GM23338 (cell line): ENCODE data around the gene ZNF778. TPM values are rescaled to one million over a fixed set of nuclear protein-coding genes. Genes with fewer than 3 reads are reported as not detected.

ENCODE experiments used
- ATAC-seq: fragments of 200-7000 bp; cut with Tn5 transposase; 3 replicates; pipeline ENCODE4 v1.9.1; 2020
- DNase-seq: peaks from one replicate; pipeline ENCODE4 v3.0.0-alpha.2; 2015; ENCODE audit warnings: low spot score
- H2AFZ ChIP-seq: fragments of 200-600 bp; sonication (generic); 2 replicates; pipeline ENCODE4 v1.8.0; 2016; ENCODE audit warnings: antibody characterized with exemption, mild to moderate bottlenecking, moderate library complexity
- H3F3A ChIP-seq: fragments of 200-600 bp; sonication (generic); replicated peaks from 2 replicates; pipeline ENCODE4 v1.8.0; 2017; ENCODE audit warnings: antibody characterized with exemption, mixed run types, low read depth
- H3K27ac ChIP-seq: fragments of 200-600 bp; sonication (generic); 2 replicates; pipeline ENCODE4 v1.6.1; 2016; ENCODE audit warnings: low read depth
- H3K27me3 ChIP-seq: fragments of 200-600 bp; sonication (generic); 2 replicates; pipeline ENCODE4 v1.8.0; 2016; ENCODE audit warnings: mild to moderate bottlenecking, mixed run types, moderate library complexity; ENCODE audit not compliant: insufficient read depth
- H3K36me3 ChIP-seq: fragments of 200-600 bp; sonication (generic); 2 replicates; pipeline ENCODE4 v1.8.0; 2016; ENCODE audit warnings: mild to moderate bottlenecking; ENCODE audit not compliant: insufficient read depth
- H3K4me1 ChIP-seq: fragments of 200-600 bp; sonication (generic); 2 replicates; pipeline ENCODE4 v1.8.0; 2016; ENCODE audit warnings: mild to moderate bottlenecking, moderate library complexity; ENCODE audit not compliant: insufficient read depth
- H3K4me2 ChIP-seq: fragments of 200-600 bp; sonication (generic); 2 replicates; pipeline ENCODE4 v1.7.1; 2017; ENCODE audit warnings: mixed run types
- H3K4me3 ChIP-seq: fragments of 200-600 bp; sonication (generic); 2 replicates; pipeline ENCODE4 v1.6.1; 2016; ENCODE audit warnings: mixed run types
- H3K79me2 ChIP-seq: fragments of 200-600 bp; sonication (generic); replicated peaks from 2 replicates; pipeline ENCODE4 v1.8.0; 2017; ENCODE audit warnings: mild to moderate bottlenecking; ENCODE audit not compliant: insufficient read depth
- H3K9me2 ChIP-seq: fragments of 200-600 bp; sonication (generic); 2 replicates; pipeline ENCODE4 v1.8.0; 2017; ENCODE audit not compliant: insufficient read depth
- H4K20me1 ChIP-seq: fragments of 200-600 bp; sonication (generic); replicated peaks from 2 replicates; pipeline ENCODE4 v1.8.0; 2017; ENCODE audit warnings: mild to moderate bottlenecking; ENCODE audit not compliant: insufficient read depth
- H3K27ac Mint-ChIP-seq: 2 replicates; pipeline ENCODE4 v1.8.0; 2020; ENCODE audit warnings: inconsistent platforms, mild to moderate bottlenecking, moderate library complexity, mixed read lengths
- H3K27me3 Mint-ChIP-seq: 3 replicates; pipeline ENCODE4 v1.8.0; 2022; ENCODE audit warnings: low read depth, mild to moderate bottlenecking, moderate library complexity, mixed read lengths, inconsistent platforms; ENCODE audit not compliant: insufficient read depth, poor library complexity
- H3K36me3 Mint-ChIP-seq: 3 replicates; pipeline ENCODE4 v1.8.0; 2021; ENCODE audit warnings: low read depth, mild to moderate bottlenecking, inconsistent platforms, moderate library complexity, mixed read lengths
- H3K4me1 Mint-ChIP-seq: 3 replicates; pipeline ENCODE4 v1.8.0; 2020; ENCODE audit warnings: mild to moderate bottlenecking, inconsistent platforms, mixed read lengths
- H3K4me3 Mint-ChIP-seq: 3 replicates; pipeline ENCODE4 v1.8.0; 2021; ENCODE audit warnings: moderate library complexity, mild to moderate bottlenecking, inconsistent platforms, mixed read lengths
- H3K9me3 Mint-ChIP-seq: 3 replicates; pipeline ENCODE4 v1.8.0; 2020; ENCODE audit warnings: moderate library complexity, mild to moderate bottlenecking, inconsistent platforms, mixed read lengths
- CREB1 ChIP-seq: fragments of 250-450 bp; sonication (Bioruptor Pico); IDR thresholded peaks from 2 replicates; pipeline ENCODE4 v1.5.0; 2020; ENCODE audit warnings: low read depth, mild to moderate bottlenecking, moderate library complexity
- CTCF ChIP-seq, 2 experiments: fragments of 200-600 bp in 1 of 2; sonication (generic) in 1 of 2; conservative IDR thresholded peaks; 2 replicates each; pipeline versions ENCODE4 v1.5.1 to v1.6.1; 2016 to 2017; ENCODE audit warnings: antibody characterized with exemption in 2 of 2, low read depth in 2 of 2, mild to moderate bottlenecking in 2 of 2, moderate library complexity in 1 of 2
- ETS1 ChIP-seq: IDR thresholded peaks from 2 replicates; pipeline ENCODE4 v1.6.1; 2016; ENCODE audit warnings: antibody characterized with exemption
- EZH2phosphoT487 ChIP-seq: fragments of 200-600 bp; sonication (generic); IDR thresholded peaks from one replicate; pipeline ENCODE4 v1.8.1; 2018; ENCODE audit warnings: antibody characterized with exemption; ENCODE audit not compliant: unreplicated experiment
- POLR2AphosphoS5 ChIP-seq: IDR thresholded peaks from 2 replicates; pipeline ENCODE4 v1.6.1; 2016; ENCODE audit warnings: antibody characterized with exemption, low read depth
- ZNF462 ChIP-seq: fragments of 250-450 bp; sonication (Bioruptor Pico); IDR thresholded peaks from 2 replicates; pipeline ENCODE4 v1.5.0; 2020; ENCODE audit warnings: mild to moderate bottlenecking, moderate library complexity
- polyA plus RNA-seq: library from polyadenylated mRNA; unstranded; fragments of >200 nt; fragmentation: Nextera tagmentation; extraction: Ambion mirVana; gene quantifications from 2 replicates; pipeline ENCODE4 v1.2.1, GENCODE V29; 2016
- total RNA-seq: library from RNA; depleted of rRNA; stranded (reverse); fragments of >200 nt; shearing (Covaris generic); gene quantifications from 2 replicates; pipeline ENCODE4 v1.2.3, GENCODE V29; 2014
- TF ChIP-seq, protein P1 (sequence below): IDR thresholded peaks from one replicate; pipeline ENCODE4 v1.6.1; 2018; ENCODE audit warnings: antibody characterized with exemption; ENCODE audit not compliant: unreplicated experiment

ZNF778 gene
- total and polyA plus RNA-seq, 2 experiments from 2014 or later = 7.9 to 43.4 TPM

DNA sequence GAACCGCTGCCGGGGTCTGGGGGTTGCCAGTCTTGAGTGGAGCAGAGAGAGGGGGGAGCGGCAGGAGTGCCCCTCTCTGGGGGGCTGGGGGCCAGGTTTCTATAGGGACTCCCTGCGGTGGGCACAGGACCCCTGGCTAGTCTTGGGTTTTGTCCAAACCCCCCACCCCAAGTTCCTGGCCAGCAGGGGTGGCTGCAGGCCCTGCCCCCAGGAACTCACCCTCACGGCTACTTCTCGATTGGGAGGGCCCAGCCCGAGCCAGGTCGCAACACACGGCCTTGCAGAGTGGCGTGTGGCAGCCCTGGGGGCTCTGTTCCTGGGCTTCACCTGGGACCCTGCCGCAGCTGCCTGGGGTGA, 45.4 kb upstream of the ZNF778 start:
- DNase-seq (no peak), ATAC-seq (no peak)
- Histone ChIP-seq H3K27ac (no peak overlapping the region), H3K27me3 (no peaks in the 10 kb centered on the region), H3K36me3 (no peaks in the 10 kb centered on the region), H3K4me3 (peak overlapping the region; percentile 57), H2AFZ (no peak overlapping the region), H3F3A (no peaks in the 10 kb centered on the region), H3K4me1 (peaks cover 12% of the 10 kb centered on the region), H3K79me2 (no peaks in the 10 kb centered on the region), H4K20me1 (no peaks in the 10 kb centered on the region), H3K4me2 (peak overlapping the region; percentile 87; the same call in 1 of the 2 replicates), H3K9me2 (no peaks in the 10 kb centered on the region)
- H3K27ac Mint-ChIP-seq = no peak overlapping the region
- no peak overlapping the region for H3K4me3 Mint-ChIP-seq
- H3K27me3 Mint-ChIP-seq = peaks cover 13% of the 10 kb centered on the region
- H3K36me3 Mint-ChIP-seq = no peaks in the 10 kb centered on the region
- peaks cover 16% of the 10 kb centered on the region for H3K4me1 Mint-ChIP-seq
- no peaks in the 10 kb centered on the region for H3K9me3 Mint-ChIP-seq
- no peak for TF ChIP-seq POLR2AphosphoS5
- TF ChIP-seq EZH2phosphoT487 = no peak
- TF ChIP-seq, protein P1, sequence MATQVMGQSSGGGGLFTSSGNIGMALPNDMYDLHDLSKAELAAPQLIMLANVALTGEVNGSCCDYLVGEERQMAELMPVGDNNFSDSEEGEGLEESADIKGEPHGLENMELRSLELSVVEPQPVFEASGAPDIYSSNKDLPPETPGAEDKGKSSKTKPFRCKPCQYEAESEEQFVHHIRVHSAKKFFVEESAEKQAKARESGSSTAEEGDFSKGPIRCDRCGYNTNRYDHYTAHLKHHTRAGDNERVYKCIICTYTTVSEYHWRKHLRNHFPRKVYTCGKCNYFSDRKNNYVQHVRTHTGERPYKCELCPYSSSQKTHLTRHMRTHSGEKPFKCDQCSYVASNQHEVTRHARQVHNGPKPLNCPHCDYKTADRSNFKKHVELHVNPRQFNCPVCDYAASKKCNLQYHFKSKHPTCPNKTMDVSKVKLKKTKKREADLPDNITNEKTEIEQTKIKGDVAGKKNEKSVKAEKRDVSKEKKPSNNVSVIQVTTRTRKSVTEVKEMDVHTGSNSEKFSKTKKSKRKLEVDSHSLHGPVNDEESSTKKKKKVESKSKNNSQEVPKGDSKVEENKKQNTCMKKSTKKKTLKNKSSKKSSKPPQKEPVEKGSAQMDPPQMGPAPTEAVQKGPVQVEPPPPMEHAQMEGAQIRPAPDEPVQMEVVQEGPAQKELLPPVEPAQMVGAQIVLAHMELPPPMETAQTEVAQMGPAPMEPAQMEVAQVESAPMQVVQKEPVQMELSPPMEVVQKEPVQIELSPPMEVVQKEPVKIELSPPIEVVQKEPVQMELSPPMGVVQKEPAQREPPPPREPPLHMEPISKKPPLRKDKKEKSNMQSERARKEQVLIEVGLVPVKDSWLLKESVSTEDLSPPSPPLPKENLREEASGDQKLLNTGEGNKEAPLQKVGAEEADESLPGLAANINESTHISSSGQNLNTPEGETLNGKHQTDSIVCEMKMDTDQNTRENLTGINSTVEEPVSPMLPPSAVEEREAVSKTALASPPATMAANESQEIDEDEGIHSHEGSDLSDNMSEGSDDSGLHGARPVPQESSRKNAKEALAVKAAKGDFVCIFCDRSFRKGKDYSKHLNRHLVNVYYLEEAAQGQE = no peak
- TF ChIP-seq CTCF (conservative IDR thresholded peaks at IDR 0.05; ENCODE audit: low read depth in 2 of 2) = no peak
- no peak for TF ChIP-seq ZNF462 (CRISPR knock-in tag)
- TF ChIP-seq CREB1 (CRISPR knock-in tag) = no peak
- TF ChIP-seq ETS1 = no peak
